MM.1S (cell line): ENCODE data around the gene PADI1.

Experiments used
- DNase-seq: peaks from one replicate; pipeline ENCODE4 v3.0.0-alpha.2; 2015
- H2AFZ ChIP-seq: fragments of 300-600 bp; sonication (generic); 2 replicates; pipeline ENCODE4 v1.6.0; 2016; ENCODE audit warnings: antibody characterized with exemption, low read length
- H3F3A ChIP-seq: fragments of 300-600 bp; sonication (generic); 2 replicates; pipeline ENCODE4 v1.6.1; 2016; ENCODE audit warnings: mild to moderate bottlenecking, antibody characterized with exemption, low read length, moderate library complexity, mixed read lengths; ENCODE audit not compliant: insufficient read depth
- H3K27ac ChIP-seq: fragments of 300-600 bp; sonication (generic); 2 replicates; pipeline ENCODE4 v1.5.1; 2016; ENCODE audit warnings: mild to moderate bottlenecking, low read length
- H3K27me3 ChIP-seq: fragments of 300-600 bp; sonication (generic); replicated peaks from 2 replicates; pipeline ENCODE4 v1.6.0; 2016; ENCODE audit warnings: low read length; ENCODE audit not compliant: insufficient read depth
- H3K36me3 ChIP-seq: fragments of 300-600 bp; sonication (generic); replicated peaks from 2 replicates; pipeline ENCODE4 v1.6.1; 2016; ENCODE audit warnings: mild to moderate bottlenecking, low read length, mixed read lengths; ENCODE audit not compliant: insufficient read depth
- H3K4me1 ChIP-seq: fragments of 300-600 bp; sonication (generic); 2 replicates; pipeline ENCODE4 v1.6.1; 2016; ENCODE audit warnings: low read length, mixed read lengths
- H3K4me2 ChIP-seq: fragments of 300-600 bp; sonication (generic); 2 replicates; pipeline ENCODE4 v1.6.0; 2016; ENCODE audit warnings: low read depth, low read length
- H3K4me3 ChIP-seq: fragments of 300-600 bp; sonication (generic); 2 replicates; pipeline ENCODE4 v1.5.1; 2016; ENCODE audit warnings: low read length, mixed read lengths
- H3K79me2 ChIP-seq: fragments of 300-600 bp; sonication (generic); 2 replicates; pipeline ENCODE4 v1.6.1; 2016; ENCODE audit warnings: mixed run types, low read length, mixed read lengths
- H3K9ac ChIP-seq: fragments of 300-600 bp; sonication (generic); 2 replicates; pipeline ENCODE4 v1.6.1; 2016; ENCODE audit warnings: low read length, mixed read lengths
- H3K9me2 ChIP-seq: fragments of 300-600 bp; sonication (generic); replicated peaks from 2 replicates; pipeline ENCODE4 v1.6.1; 2016; ENCODE audit warnings: mild to moderate bottlenecking, low read length, mixed read lengths; ENCODE audit not compliant: insufficient read depth
- H3K9me3 ChIP-seq: fragments of 300-600 bp; sonication (generic); replicated peaks from 2 replicates; pipeline ENCODE4 v1.6.1; 2016; ENCODE audit warnings: mild to moderate bottlenecking, low read length, mixed read lengths; ENCODE audit not compliant: insufficient read depth
- H4K20me1 ChIP-seq: fragments of 300-600 bp; sonication (generic); 2 replicates; pipeline ENCODE4 v1.6.1; 2016; ENCODE audit warnings: mild to moderate bottlenecking, low read length, moderate library complexity, mixed read lengths; ENCODE audit not compliant: insufficient read depth
- CTCF ChIP-seq: fragments of 300-600 bp; sonication (generic); IDR thresholded peaks from 2 replicates; pipeline ENCODE4 v1.5.1; 2016; ENCODE audit warnings: antibody characterized with exemption, low read length, mixed read lengths
- EZH2 ChIP-seq: fragments of 300-600 bp; sonication (generic); optimal IDR thresholded peaks from 2 replicates; pipeline ENCODE3; 2017; ENCODE audit warnings: low read depth, mild to moderate bottlenecking, antibody characterized with exemption, low read length, mixed read lengths
- EZH2phosphoT487 ChIP-seq: fragments of 300-600 bp; sonication (generic); IDR thresholded peaks from 2 replicates; pipeline ENCODE4 v1.6.1; 2018; ENCODE audit warnings: antibody characterized with exemption, low read length

Gene PADI1

GRCh38 chr1:17210176-17210575 is 5.2 kb downstream of the PADI1 start:
- Histone ChIP-seq H3K79me2 (no peaks in the 10 kb centered on the region), H3K4me1 (no peaks in the 10 kb centered on the region), H3K9me2 (no peaks in the 10 kb centered on the region), H4K20me1 (no peaks in the 10 kb centered on the region), H3K27me3 (peaks cover 93% of the 10 kb centered on the region), H3K9ac (no peak overlapping the region), H3K27ac (no peak overlapping the region), H3K4me2 (no peak overlapping the region), H2AFZ (no peak overlapping the region), H3K36me3 (no peaks in the 10 kb centered on the region), H3F3A (no peaks in the 10 kb centered on the region), H3K9me3 (no peaks in the 10 kb centered on the region), H3K4me3 (no peak overlapping the region)
- TF ChIP-seq EZH2 = no peak
- TF ChIP-seq EZH2phosphoT487 = no peak
- no peak for TF ChIP-seq CTCF
- DNase-seq = no peak

- Histone ChIP-seq H3K9me3 (no peaks in the 10 kb centered on the region), H3K27ac (no peak overlapping the region), H2AFZ (no peak overlapping the region), H3K79me2 (no peaks in the 10 kb centered on the region), H3K27me3 (peaks cover 94% of the 10 kb centered on the region), H3K4me3 (no peak overlapping the region), H3K9ac (no peak overlapping the region), H3K4me2 (no peak overlapping the region), H3K36me3 (no peaks in the 10 kb centered on the region), H3F3A (no peaks in the 10 kb centered on the region), H3K9me2 (no peaks in the 10 kb centered on the region), H3K4me1 (no peaks in the 10 kb centered on the region), H4K20me1 (no peaks in the 10 kb centered on the region)
- no peak for DNase-seq
- TF ChIP-seq EZH2phosphoT487 = no peak
- TF ChIP-seq EZH2 = no peak
- no peak for TF ChIP-seq CTCF
These were observed 6.4 kb downstream of the PADI1 start for GRCh38 chr1:17211377-17211776.

GRCh38 chr1:17212009-17212408 is 7.1 kb downstream of the PADI1 start:
- no peaks in the 10 kb centered on the region for H3K36me3 ChIP-seq
- peaks cover 92% of the 10 kb centered on the region for H3K27me3 ChIP-seq
- H3K9ac ChIP-seq = no peak overlapping the region
- H3K27ac ChIP-seq = no peak overlapping the region
- H3K4me2 ChIP-seq = no peak overlapping the region
- no peaks in the 10 kb centered on the region for H3K4me1 ChIP-seq
- no peak for DNase-seq
- H3F3A ChIP-seq = no peaks in the 10 kb centered on the region
- no peaks in the 10 kb centered on the region for H3K9me3 ChIP-seq
- no peak overlapping the region for H3K4me3 ChIP-seq
- no peaks in the 10 kb centered on the region for H4K20me1 ChIP-seq
- no peak overlapping the region for H2AFZ ChIP-seq
- H3K9me2 ChIP-seq = no peaks in the 10 kb centered on the region
- no peaks in the 10 kb centered on the region for H3K79me2 ChIP-seq
- TF ChIP-seq EZH2phosphoT487 (no peak), CTCF (no peak), EZH2 (no peak)
